Sigmoid colon (tissue), 7 donors: ENCODE measurements around the gene CENPU. TPM values are rescaled to one million over a fixed set of nuclear protein-coding genes. Genes with fewer than 3 reads are reported as not detected.

ENCODE experiments used
- DNase-seq: peaks from one replicate; pipeline ENCODE4 v3.0.0-alpha.2; 2019
- H3K27ac ChIP-seq, 4 donors: fragments of 200-600 bp; sonication (generic); one replicate each; pipeline ENCODE4 v1.5.1; 2016 to 2019; ENCODE audit warnings: mild to moderate bottlenecking in 1 of 4
- H3K27me3 ChIP-seq, 3 donors: fragments of 200-600 bp; sonication (generic); one replicate each; pipeline ENCODE4 v1.5.1; 2019; ENCODE audit warnings: mild to moderate bottlenecking in 1 of 3
- H3K36me3 ChIP-seq, 4 donors: fragments of 200-600 bp; sonication (generic); one replicate each; pipeline ENCODE4 v1.5.1; 2016 to 2019
- H3K4me1 ChIP-seq, 4 donors: fragments of 200-600 bp; sonication (generic); one replicate each; pipeline ENCODE4 v1.5.1; 2017 to 2019
- H3K4me3 ChIP-seq, 4 donors: fragments of 200-600 bp; sonication (generic); one replicate each; pipeline ENCODE4 v1.5.1; 2017 to 2019; ENCODE audit warnings: mild to moderate bottlenecking in 2 of 4, moderate library complexity in 1 of 4
- H3K9me3 ChIP-seq, 4 donors: fragments of 200-600 bp in 3 of 4; sonication (generic) in 3 of 4; one replicate each; pipeline versions ENCODE4 v1.5.1 to v1.6.1; 2013 to 2019
- CTCF ChIP-seq, 4 experiments: fragments of 450-650 bp in 3 of 4; fragments of 200-600 bp in 1 of 4; IDR thresholded peaks; one replicate each; pipeline ENCODE4 v1.5.1; 2016 to 2019; ENCODE audit warnings: antibody characterized with exemption in 4 of 4, mild to moderate bottlenecking in 3 of 4, moderate library complexity in 2 of 4
- EP300 ChIP-seq, 4 donors: sonication (generic); formaldehyde crosslinking; IDR thresholded peaks; one replicate each; pipeline ENCODE4 v1.6.1; 2017; ENCODE audit warnings: antibody characterized with exemption in 4 of 4
- POLR2A ChIP-seq, 2 donors: fragments of 450-650 bp; IDR thresholded peaks; one replicate each; pipeline ENCODE4 v1.6.1; 2016; ENCODE audit warnings: antibody characterized with exemption in 2 of 2, mild to moderate bottlenecking in 2 of 2, moderate library complexity in 2 of 2
- POLR2AphosphoS5 ChIP-seq, 4 donors: sonication (generic); formaldehyde crosslinking; IDR thresholded peaks; one replicate each; pipeline ENCODE4 v1.6.1; 2017; ENCODE audit warnings: antibody characterized with exemption in 4 of 4
- WGBS, 2 donors: extraction: QIAGEN DNeasy Blood & Tissue Kit; methylation state at CpG; one replicate each; pipeline ENCODE4 v1.1.7; 2013; 5-methylcytosine and 5-hydroxymethylcytosine counted together
- intact Hi-C: fragments of 100-400 bp; cut with DNase I; formaldehyde crosslinking; loops from one replicate; pipeline ENCODE4 v1.15.1; 2023
- polyA plus RNA-seq, 3 donors: library from polyadenylated mRNA; stranded (reverse); fragments of 200-250 nt; gene quantifications; one replicate each; pipeline ENCODE4 v1.2.3, GENCODE V29; 2013
- total RNA-seq, 4 donors: library from RNA; depleted of rRNA; stranded (reverse); fragments of >200 nt; gene quantifications; one replicate each; pipeline ENCODE4 v1.1.0, GENCODE V29; 2016
- donor health status: healthy with polysubstance abuse.
- donor health status: Bipolar disorder and iron deficiency.
- donor health status: healthy.

Gene CENPU
- total and polyA plus RNA-seq, 7 donors, result 0.95 to 14.4 (median 2.8) TPM; not detected in 1

GRCh38 chr4:184713887-184714286 is 20.0 kb downstream of the CENPU start:
- WGBS, 2 donors, result 94 to 95% methylated on average over 2 of the region's 2 CpGs
- Histone ChIP-seq H3K27ac (no peak overlapping the region), H3K4me3 (no peak overlapping the region), H3K36me3 (no peaks in the 10 kb centered on the region), H3K27me3 (no peaks in the 10 kb centered on the region), H3K4me1 (no peaks in the 10 kb centered on the region), H3K9me3 (no peaks in the 10 kb centered on the region)
- TF ChIP-seq CTCF (IDR thresholded peaks at IDR 0.05), result no peak
- intact Hi-C loops, result no loop called here
- no peak for DNase-seq

- H3K4me3 ChIP-seq, result no peak overlapping the region
- H3K27ac ChIP-seq, result no peak overlapping the region
- TF ChIP-seq EP300 (IDR thresholded peaks at IDR 0.05), result no peak
- no peak for TF ChIP-seq POLR2AphosphoS5 (IDR thresholded peaks at IDR 0.05)
- no peak for TF ChIP-seq POLR2A (IDR thresholded peaks at IDR 0.05)
- TF ChIP-seq CTCF (IDR thresholded peaks at IDR 0.05), result no peak
- H3K36me3 ChIP-seq, result no peaks in the 10 kb centered on the region
- intact Hi-C loops, result no loop called here
- DNase-seq, result no peak
- no peaks in the 10 kb centered on the region for H3K27me3 ChIP-seq
- no peaks in the 10 kb centered on the region for H3K4me1 ChIP-seq
- H3K9me3 ChIP-seq, result no peaks in the 10 kb centered on the region
These were observed 21.6 kb downstream of the CENPU start for GRCh38 chr4:184712322-184712721.

GRCh38 chr4:184706453-184706852 is 27.4 kb downstream of the CENPU start:
- no peak for DNase-seq
- Histone ChIP-seq H3K4me3 (no peak overlapping the region), H3K27ac (no peak overlapping the region), H3K27me3 (no peaks in the 10 kb centered on the region), H3K4me1 (no peaks in the 10 kb centered on the region), H3K36me3 (no peaks in the 10 kb centered on the region), H3K9me3 (no peaks in the 10 kb centered on the region)
- 73 to 79% methylated on average over 1 of the region's 1 CpG for WGBS, 2 donors
- intact Hi-C loops, result no loop called here
- TF ChIP-seq EP300 (IDR thresholded peaks at IDR 0.05) (no peak), CTCF (IDR thresholded peaks at IDR 0.05) (no peak), POLR2AphosphoS5 (IDR thresholded peaks at IDR 0.05) (no peak), POLR2A (IDR thresholded peaks at IDR 0.05) (no peak)

- Histone ChIP-seq H3K9me3 (no peaks in the 10 kb centered on the region), H3K4me3 (no peak overlapping the region), H3K4me1 (no peaks in the 10 kb centered on the region), H3K36me3 (no peaks in the 10 kb centered on the region), H3K27me3 (no peaks in the 10 kb centered on the region), H3K27ac (no peak overlapping the region)
- intact Hi-C loops, result no loop called here
- 77 to 89% methylated on average over 5 of the region's 5 CpGs for WGBS, 2 donors
- no peak for DNase-seq
- TF ChIP-seq EP300 (IDR thresholded peaks at IDR 0.05), result no peak
- TF ChIP-seq POLR2A (IDR thresholded peaks at IDR 0.05), result no peak
- no peak for TF ChIP-seq POLR2AphosphoS5 (IDR thresholded peaks at IDR 0.05)
- no peak for TF ChIP-seq CTCF (IDR thresholded peaks at IDR 0.05)
These were observed 28.2 kb downstream of the CENPU start for GRCh38 chr4:184705692-184706091.

- Histone ChIP-seq H3K36me3 (peaks cover 0 to 3% (median 0%) of the 10 kb centered on the region in 4 donors), H3K27ac (no peak overlapping the region), H3K27me3 (no peaks in the 10 kb centered on the region), H3K4me3 (no peak overlapping the region), H3K4me1 (no peaks in the 10 kb centered on the region), H3K9me3 (no peaks in the 10 kb centered on the region)
- intact Hi-C loops, result no loop called here
- TF ChIP-seq POLR2AphosphoS5 (IDR thresholded peaks at IDR 0.05), result no peak
- TF ChIP-seq POLR2A (IDR thresholded peaks at IDR 0.05), result no peak
- no peak for TF ChIP-seq EP300 (IDR thresholded peaks at IDR 0.05)
- no peak for TF ChIP-seq CTCF (IDR thresholded peaks at IDR 0.05)
- DNase-seq, result no peak
- 93 to 99% methylated on average over 2 of the region's 2 CpGs for WGBS, 2 donors
These were observed 31.8 kb downstream of the CENPU start for GRCh38 chr4:184702114-184702513.
